ENCODE measurements around the gene KDM4C. TPM values are rescaled to one million over a fixed set of nuclear protein-coding genes. Genes with fewer than 3 reads are reported as not detected.
A peak's percentile ranks its signal among the peaks of the same experiment; 100 is the strongest.

KDM4C gene
- total and polyA plus RNA-seq, 2 donors (not counting 1 experiment from before 2014, with no cell fraction given): 49.7 to 141 TPM

DNA sequence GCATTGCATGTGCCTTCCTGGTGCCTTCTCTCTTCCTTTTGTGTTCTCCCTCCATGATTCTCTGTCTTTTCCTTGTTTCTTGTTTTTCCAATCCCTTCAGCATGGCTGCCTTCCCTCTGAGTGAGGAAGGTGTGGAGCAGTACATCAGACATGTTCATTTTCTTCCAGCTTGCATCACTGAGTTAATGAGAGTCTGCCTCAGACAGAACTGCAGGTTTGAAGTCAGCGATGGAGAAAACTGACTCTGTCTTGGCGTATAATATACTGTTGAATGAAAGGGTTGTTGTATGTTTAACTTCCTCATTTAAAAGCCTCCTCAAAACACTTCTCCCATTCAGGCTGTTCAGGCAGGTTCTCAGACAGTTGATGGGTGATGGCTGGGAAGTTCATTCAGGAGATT, 129.3 kb downstream of the KDM4C start:
- H3K4me3 ChIP-seq (ENCODE audit: control extremely low read depth in 1 of 5, extremely low read depth in 1 of 5, insufficient read depth in 1 of 5, low read depth in 2 of 5, low read length in 4 of 5): no peak overlapping the region
- ChIA-PET POLR2A (no interaction called here), CTCF (no interaction called here)
- no peak overlapping the region for H3K4me2 ChIP-seq (replicated peaks; ENCODE audit: low read depth, low read length, poor library complexity, severe bottlenecking)
- peak overlapping the region in 1 of 2 donors; percentile 48 for H3K27ac ChIP-seq (ENCODE audit: low read length in 2 of 2)
- H4K20me1 ChIP-seq (ENCODE audit: control insufficient read depth, insufficient read depth, low read length, poor library complexity, severe bottlenecking): peaks cover 11% of the 10 kb centered on the region
- ATAC-seq (ENCODE audit: low read depth): no peak
- Mint-ChIP-seq H3K4me1 (peaks cover 39% of the 10 kb centered on the region), H3K4me3 (no peak overlapping the region), H3K9me3 (ENCODE audit: insufficient read depth) (no peaks in the 10 kb centered on the region), H3K27me3 (no peaks in the 10 kb centered on the region), H3K27ac (peak overlapping the region; percentile 2)
- no CpG with 5 or more reads among the region's 2 CpGs for WGBS (ENCODE audit: insufficient coverage)
- peaks cover 7 to 27% of the 10 kb centered on the region in 2 experiments for H3K36me3 ChIP-seq (replicated peaks in 1 of 2; ENCODE audit: control extremely low read depth in 1 of 2, control insufficient read depth in 1 of 2, extremely low read depth in 1 of 2, insufficient read depth in 2 of 2, low read length in 1 of 2)
- H3K9ac ChIP-seq (ENCODE audit: low read length): no peak overlapping the region
- peaks cover 22% of the 10 kb centered on the region for H3K79me2 ChIP-seq (ENCODE audit: control insufficient read depth, insufficient read depth, low read length)
- TF ChIP-seq, protein P1, sequence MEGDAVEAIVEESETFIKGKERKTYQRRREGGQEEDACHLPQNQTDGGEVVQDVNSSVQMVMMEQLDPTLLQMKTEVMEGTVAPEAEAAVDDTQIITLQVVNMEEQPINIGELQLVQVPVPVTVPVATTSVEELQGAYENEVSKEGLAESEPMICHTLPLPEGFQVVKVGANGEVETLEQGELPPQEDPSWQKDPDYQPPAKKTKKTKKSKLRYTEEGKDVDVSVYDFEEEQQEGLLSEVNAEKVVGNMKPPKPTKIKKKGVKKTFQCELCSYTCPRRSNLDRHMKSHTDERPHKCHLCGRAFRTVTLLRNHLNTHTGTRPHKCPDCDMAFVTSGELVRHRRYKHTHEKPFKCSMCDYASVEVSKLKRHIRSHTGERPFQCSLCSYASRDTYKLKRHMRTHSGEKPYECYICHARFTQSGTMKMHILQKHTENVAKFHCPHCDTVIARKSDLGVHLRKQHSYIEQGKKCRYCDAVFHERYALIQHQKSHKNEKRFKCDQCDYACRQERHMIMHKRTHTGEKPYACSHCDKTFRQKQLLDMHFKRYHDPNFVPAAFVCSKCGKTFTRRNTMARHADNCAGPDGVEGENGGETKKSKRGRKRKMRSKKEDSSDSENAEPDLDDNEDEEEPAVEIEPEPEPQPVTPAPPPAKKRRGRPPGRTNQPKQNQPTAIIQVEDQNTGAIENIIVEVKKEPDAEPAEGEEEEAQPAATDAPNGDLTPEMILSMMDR (IDR thresholded peaks at IDR 0.05): no peak
- TF ChIP-seq EZH2 (IDR thresholded peaks at IDR 0.05; ENCODE audit: borderline replicate concordance, insufficient read depth, low read depth, low read length, poor library complexity, severe bottlenecking): no peak
- no peaks in the 10 kb centered on the region for H3K9me3 ChIP-seq (ENCODE audit: control extremely low read depth in 1 of 3, control insufficient read depth in 2 of 3, insufficient read depth in 1 of 3, low read length in 2 of 3)
- no peaks in the 10 kb centered on the region for H3K27me3 ChIP-seq (replicated peaks in 1 of 4; ENCODE audit: control extremely low read depth in 1 of 4, control insufficient read depth in 3 of 4, insufficient read depth in 4 of 4, low read length in 3 of 4)
- no peak overlapping the region for H2AFZ ChIP-seq (ENCODE audit: insufficient read depth, low read depth, low read length, poor library complexity, severe bottlenecking)
- intact Hi-C loops (cut with micrococcal nuclease): no loop called here
- H3K4me1 ChIP-seq (ENCODE audit: control insufficient read depth in 2 of 2, insufficient read depth in 2 of 2, low read length in 2 of 2): peaks cover 24 to 26% of the 10 kb centered on the region in 2 donors
- peak; percentile 11 for DNase-seq

DNA sequence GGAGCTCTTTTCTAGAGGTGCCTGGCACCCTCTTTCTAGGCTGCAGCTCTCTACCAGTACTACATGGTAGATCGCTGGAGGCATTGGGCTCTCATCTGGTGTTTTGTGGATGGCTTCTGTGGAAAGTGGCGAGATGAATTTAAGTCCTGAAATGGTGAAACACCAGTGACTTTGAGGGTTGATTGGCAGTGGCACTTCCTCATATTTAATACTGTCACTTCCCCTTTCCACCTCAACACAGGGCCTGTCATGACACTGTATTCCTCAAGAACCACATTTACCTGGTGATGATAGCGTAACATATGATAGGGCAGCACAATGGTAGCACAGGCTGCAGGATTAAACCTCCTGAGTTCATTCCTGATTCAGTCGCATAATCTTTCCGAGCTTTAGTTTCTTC, 132.1 kb downstream of the KDM4C start:
- peak overlapping the region; percentile 26 for H2AFZ ChIP-seq (ENCODE audit: insufficient read depth, low read depth, low read length, poor library complexity, severe bottlenecking)
- no peak overlapping the region for H3K4me3 ChIP-seq (ENCODE audit: control extremely low read depth in 1 of 5, extremely low read depth in 1 of 5, insufficient read depth in 1 of 5, low read depth in 2 of 5, low read length in 4 of 5)
- H4K20me1 ChIP-seq (ENCODE audit: control insufficient read depth, insufficient read depth, low read length, poor library complexity, severe bottlenecking): peaks cover 10% of the 10 kb centered on the region
- peak; percentile 88 for ATAC-seq (ENCODE audit: low read depth)
- ChIA-PET CTCF (interaction anchor here (0.7 to 1.1 kb wide), 2 partner anchors 11 to 46 kb away, joined by 3 read pairs; no protein-coding TSS in a partner anchor), POLR2A (interaction anchor here (0.6 kb wide), 1 partner anchor 308 kb away, joined by 7 read pairs; no protein-coding TSS in a partner anchor)
- no peaks in the 10 kb centered on the region for H3K27me3 ChIP-seq (replicated peaks in 1 of 4; ENCODE audit: control extremely low read depth in 1 of 4, control insufficient read depth in 3 of 4, insufficient read depth in 4 of 4, low read length in 3 of 4)
- H3K9me3 Mint-ChIP-seq (ENCODE audit: insufficient read depth): no peaks in the 10 kb centered on the region
- peak overlapping the region; percentile 35 for H3K4me2 ChIP-seq (replicated peaks; ENCODE audit: low read depth, low read length, poor library complexity, severe bottlenecking)
- DNase-seq: peak; percentile 75
- intact Hi-C loops (cut with micrococcal nuclease): no loop called here
- no peaks in the 10 kb centered on the region for H3K27me3 Mint-ChIP-seq
- H3K36me3 ChIP-seq (replicated peaks in 1 of 2; ENCODE audit: control extremely low read depth in 1 of 2, control insufficient read depth in 1 of 2, extremely low read depth in 1 of 2, insufficient read depth in 2 of 2, low read length in 1 of 2): peaks cover 3 to 40% of the 10 kb centered on the region in 2 experiments
- no CpG with 5 or more reads among the region's 5 CpGs for WGBS (ENCODE audit: insufficient coverage)
- H3K27ac Mint-ChIP-seq: peak overlapping the region; percentile 77
- peak overlapping the region; percentile 26 for H3K4me3 Mint-ChIP-seq
- H3K9ac ChIP-seq (ENCODE audit: low read length): no peak overlapping the region
- H3K79me2 ChIP-seq (ENCODE audit: control insufficient read depth, insufficient read depth, low read length): peaks cover 31% of the 10 kb centered on the region
- no peaks in the 10 kb centered on the region for H3K9me3 ChIP-seq (ENCODE audit: control extremely low read depth in 1 of 3, control insufficient read depth in 2 of 3, insufficient read depth in 1 of 3, low read length in 2 of 3)
- H3K27ac ChIP-seq (ENCODE audit: low read length in 2 of 2): peak overlapping the region; percentile 27 to 35
- peaks cover 39% of the 10 kb centered on the region for H3K4me1 Mint-ChIP-seq
- peaks cover 32 to 33% of the 10 kb centered on the region in 2 donors for H3K4me1 ChIP-seq (ENCODE audit: control insufficient read depth in 2 of 2, insufficient read depth in 2 of 2, low read length in 2 of 2)
- TF ChIP-seq EZH2 (IDR thresholded peaks at IDR 0.05; ENCODE audit: borderline replicate concordance, insufficient read depth, low read depth, low read length, poor library complexity, severe bottlenecking): no peak
